C1 segment of cervical spinal cord (tissue), 14 donors: ENCODE data around the gene KCTD11.

ENCODE experiments used
- DNase-seq, 14 donors: peaks; one replicate each; lab custom pipeline; 2025; lab: John Stamatoyannopoulos, UW

The KCTD11 gene

DNA sequence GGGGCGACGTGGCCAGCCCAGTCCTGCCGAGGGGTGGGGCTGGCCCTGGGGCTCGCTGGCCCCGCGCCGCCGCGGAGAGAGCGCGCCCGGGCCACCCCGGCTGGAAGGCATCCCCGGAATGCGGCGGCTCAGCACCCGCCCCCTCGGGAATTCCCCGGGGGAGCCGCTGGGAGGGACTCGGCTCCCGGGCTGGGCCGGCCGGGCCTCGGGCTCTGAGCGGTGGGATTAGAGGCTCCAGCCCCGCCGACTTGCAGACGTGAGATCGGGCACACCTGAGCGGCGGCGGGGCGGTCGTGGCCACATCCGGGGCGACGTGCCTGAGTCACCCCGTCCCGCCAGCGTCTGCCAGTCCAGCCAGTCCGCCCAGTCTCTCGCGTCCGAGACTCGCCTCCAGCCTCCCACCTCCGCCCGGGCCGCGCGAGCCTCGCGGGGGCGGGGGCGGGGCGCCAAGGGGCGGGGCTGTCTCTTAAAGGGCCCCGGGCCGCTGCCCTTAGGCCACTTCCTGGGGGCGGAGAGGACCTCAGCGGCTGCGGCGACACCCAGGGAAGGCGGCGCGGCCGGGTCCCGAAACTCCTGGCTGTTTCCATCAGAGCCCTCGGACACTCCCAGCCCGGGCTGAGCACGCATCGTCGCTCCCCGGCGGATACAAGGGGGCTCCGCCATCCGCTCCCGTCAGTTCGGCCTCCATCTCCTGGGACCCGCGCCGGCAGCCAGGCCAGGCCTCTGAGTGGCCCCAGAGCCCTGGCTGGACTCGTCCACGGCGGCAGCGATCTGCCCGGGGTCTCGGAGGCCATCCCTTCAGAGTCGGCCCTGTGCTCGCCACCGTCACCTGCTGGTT lies at the start of gene KCTD11:
Gene KCTD11 (plus strand): TSS at position 498 of the 838 bp plus-strand sequence.
- peak; percentile 28 to 92 (median 80) for DNase-seq

DNA sequence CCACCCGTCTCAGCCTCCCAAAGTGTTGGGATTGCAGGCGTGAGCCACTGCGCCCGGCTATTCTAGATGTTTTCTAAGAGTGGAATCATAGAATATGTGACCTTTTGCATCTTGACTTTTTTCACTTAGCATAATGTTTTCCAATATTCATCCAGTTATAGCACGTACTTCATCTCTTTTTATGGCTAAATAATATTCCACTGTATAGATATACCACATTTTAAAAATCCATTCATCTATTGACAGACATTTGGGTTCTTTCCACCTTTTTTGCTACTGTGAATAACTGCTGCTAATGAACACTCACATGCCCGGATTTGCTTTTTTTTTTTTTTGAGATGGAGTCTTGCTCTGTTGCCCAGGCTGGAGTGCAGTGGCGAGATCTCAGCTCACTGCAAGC lies 47.8 kb upstream of the KCTD11 start:
- DNase-seq = no peak

- DNase-seq = peak; percentile 94 to 100 (median 99)
Observed at GRCh38 chr17:7306911-7307685, 44.9 kb upstream of the KCTD11 start, which contains the start of gene EIF5A. EIF5A (plus strand) TSS chr17:7307628; CDS start chr17:7309636, 2,008 bp downstream.

DNA sequence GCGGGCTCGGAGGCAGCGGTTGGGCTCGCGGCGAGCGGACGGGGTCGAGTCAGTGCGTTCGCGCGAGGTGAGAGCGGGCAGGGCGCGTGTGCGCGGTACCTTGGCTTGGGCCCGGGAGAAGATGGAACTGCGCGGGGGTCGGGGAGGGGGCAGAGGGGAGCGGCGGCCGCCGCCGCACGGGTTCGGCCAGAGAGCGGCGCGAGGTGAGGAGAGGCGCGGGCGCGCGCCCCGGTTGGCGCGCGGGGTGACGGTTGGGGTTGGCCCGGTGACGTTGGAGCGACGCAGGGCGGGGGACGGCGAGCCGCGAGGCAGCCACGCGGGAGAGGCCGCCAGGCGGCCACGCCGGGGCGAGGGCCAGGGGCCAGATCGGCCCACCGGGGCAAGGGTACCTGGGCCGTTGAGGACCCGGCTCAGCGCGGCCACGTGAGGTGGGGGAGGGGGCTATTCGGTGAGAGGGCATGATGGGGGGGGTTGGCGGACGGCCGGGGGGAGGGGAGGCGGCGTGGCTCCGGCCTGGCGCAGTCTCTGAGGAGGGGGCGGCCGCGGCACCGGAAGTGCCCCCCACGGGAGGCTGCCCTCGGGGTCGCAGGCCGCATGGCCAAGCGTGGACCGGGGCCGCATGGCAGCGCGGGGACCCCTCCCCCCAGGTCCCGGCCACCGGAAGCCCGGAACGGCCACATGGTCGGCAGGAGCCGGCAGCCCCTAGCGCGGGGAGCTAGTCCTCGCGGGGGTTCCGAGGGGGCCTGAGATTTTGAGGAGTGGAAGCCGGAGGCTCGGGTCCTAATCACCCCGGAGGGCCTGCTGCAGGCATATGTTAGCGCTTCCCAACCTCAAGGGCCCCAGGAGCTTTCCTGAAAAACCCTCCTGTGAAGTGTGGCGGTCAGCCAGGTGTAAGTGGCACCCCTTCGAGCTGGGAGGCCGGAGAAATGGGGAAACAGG lies 44.0 kb upstream of the KCTD11 start:
- peak in 3 of 14 donors; percentile 22 to 42 (median 38) for DNase-seq

DNA sequence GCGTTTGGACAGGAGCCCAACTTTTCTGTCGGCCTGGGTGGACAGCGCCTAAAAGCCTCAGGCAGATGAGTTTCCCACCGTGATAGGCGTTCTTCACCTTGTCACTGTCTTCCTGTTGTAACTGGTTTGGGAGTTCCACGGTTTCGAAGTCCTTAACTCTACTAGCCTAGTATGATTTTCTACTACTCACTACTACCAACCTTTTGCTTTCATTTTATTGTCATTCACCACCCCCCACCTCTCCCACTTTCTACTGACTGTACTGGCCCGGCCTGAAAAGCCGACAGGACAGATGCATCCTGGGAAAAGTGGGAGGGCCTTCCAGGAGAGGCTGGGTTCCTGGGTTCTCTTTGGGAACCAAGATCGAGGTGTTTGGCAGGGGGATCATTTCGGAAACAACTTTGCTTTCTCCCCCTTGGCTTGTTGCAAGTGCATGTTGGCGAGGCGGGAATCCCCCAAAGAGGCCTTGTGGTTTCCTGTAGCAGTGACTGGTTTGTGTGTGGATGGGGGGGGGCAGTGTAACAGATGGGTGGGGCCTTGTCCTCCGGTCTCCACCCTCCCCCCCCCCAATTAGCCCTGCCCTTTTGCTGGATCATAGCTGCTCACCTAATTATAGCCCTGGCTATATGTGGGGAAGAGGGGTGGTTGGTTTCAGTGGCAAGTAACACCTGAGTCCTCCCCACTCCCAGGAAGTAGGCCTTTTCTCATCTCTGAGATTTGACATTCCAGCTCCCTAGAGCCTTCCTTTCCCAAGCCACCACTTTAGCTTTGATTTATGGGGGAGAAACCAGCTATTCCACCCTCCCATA lies 43.1 kb upstream of the KCTD11 start:
- DNase-seq = peak in 10 of 14 donors; percentile 15 to 64 (median 46)

- no peak for DNase-seq
Observed at GRCh38 chr17:7309628-7310027, 42.3 kb upstream of the KCTD11 start.

DNA sequence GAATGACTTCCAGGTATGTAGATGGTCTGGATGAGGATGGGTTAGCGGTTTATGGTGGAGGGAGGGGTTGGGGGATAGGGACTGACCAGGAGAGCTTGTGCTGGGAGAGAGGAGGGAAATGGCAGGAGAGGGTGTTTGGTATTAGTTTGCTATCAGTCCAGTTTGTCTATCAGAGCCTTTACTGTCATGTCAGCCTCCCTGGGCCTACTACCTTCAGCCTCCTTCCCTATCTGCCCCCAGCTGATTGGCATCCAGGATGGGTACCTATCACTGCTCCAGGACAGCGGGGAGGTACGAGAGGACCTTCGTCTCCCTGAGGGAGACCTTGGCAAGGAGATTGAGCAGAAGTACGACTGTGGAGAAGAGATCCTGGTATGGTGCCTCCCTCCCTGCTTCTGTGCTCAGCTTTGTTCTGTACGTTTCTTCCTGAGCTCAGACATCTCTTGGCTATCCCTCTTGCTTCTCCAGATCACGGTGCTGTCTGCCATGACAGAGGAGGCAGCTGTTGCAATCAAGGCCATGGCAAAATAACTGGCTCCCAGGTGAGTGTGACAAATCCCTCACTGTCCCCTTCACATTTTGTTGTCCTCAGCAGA lies 40.8 kb upstream of the KCTD11 start:
- DNase-seq = no peak

- no peak for DNase-seq
Observed at GRCh38 chr17:7312432-7313087, 39.4 kb upstream of the KCTD11 start.

DNA sequence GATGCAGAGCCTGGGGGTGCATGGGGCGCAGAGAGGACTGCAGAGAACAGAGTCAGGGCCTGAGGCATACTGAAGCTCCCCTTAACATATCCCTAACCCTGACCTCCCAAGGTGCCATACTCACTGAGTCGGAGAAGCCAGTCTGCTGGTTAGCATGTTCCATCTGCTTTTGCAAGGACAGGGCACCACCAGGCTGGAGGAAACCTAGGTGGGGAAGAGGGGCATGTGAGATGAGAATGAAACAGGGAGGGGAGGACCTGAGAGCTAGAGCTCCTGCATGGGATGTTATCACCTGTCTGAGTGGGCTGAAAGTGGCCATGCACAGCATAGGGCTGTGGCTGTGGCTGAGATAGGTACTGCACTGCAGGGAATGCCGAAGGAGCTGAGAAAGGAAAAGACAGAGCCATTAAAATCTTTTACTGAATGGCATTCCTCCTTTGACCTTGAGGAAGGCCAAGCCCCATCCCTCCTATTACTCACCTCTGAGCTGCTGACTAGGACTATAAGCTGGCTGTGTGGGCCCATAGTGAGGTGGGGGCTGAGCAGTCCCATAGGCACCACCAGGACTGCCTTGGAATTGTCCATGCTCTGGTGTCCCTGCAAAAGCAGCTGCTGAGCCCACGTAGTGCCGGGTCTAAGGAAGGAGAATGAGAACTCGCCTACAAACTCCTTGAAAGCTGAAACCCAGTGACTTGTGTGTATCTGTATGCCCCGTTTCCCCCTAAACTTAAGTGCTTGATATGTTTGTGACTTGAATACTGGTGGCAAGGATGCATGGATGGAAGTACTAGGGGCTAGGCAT lies 38.7 kb upstream of the KCTD11 start:
- no peak for DNase-seq

DNA sequence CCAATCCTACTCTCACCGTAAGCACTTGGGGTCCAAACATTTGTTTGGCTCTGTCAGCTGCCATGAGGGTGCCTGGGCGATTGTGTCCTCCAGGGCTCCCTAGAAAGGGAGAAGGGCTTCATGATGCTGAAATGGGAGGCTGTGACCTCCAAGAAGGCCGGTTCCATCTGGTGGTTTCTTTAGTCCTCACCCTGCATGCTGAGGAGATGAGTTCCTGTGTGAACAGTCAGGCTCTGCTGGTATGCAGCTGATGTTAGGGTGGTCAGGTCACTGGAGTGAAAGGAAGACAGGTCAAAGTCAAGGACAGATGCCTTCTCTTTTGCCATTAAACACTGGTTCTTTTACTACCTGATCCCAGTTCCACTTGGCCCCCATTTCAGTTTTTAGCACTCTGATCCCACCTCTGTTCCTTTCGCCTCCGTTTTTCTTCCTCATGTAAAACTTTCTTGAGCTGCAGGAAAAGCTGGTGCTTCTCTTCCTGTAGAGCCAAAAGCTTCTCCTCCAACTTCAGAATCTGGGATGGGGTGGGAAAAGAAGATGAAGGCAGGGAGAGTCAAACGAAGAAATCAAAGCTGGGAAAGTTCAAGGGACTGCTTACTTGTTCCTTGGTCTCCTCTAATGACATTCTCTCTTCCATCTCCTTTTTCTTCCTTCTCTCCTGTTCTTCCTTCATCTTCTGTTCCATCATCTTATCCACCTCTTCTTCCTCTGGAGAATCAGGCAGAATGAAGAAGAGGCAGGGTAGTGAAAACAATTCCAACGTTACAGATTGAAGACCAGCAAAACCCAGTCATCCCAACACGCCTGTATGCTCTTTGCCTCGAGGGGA lies 37.9 kb upstream of the KCTD11 start:
- DNase-seq = no peak

- peak; percentile 35 to 93 (median 80) for DNase-seq
Observed at GRCh38 chr17:7314719-7315569, 37.0 kb upstream of the KCTD11 start, which contains the start of gene GPS2. GPS2 (minus strand) TSS chr17:7315360; CDS start chr17:7315052, 308 bp downstream.

- DNase-seq = peak in 1 of 14 donors; percentile 19
Observed at GRCh38 chr17:7315570-7316235, 36.3 kb upstream of the KCTD11 start.

DNA sequence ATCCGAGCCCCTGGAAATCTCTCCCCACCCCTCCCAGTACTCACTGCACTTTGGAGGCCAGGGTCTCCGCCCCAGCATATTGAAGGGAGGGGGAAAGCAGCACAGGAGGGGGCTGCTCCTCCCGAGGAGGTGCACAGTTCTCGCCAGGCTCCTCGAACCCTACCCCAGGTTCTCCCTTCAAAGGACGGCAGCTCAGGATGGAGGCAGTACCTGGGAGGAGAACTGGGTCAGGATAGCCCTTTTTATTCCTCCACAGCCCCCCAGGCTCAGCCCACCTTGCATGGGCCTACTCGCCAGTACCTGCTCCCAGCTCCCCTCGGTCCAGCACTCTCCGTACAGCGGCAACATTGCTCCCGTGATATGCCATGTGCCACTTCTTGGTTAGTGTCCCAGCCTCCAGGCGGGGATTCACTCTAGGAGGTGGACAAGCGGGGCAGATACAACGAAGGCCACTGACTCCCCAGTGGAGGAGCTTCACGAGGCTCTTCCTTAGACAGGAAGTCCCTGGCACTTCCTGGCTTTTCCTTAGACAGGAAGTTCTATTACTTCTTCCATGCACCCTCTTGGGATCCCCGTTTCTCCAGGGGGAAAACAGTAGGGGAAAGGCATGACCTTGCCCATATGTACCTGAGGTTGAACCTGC lies 34.7 kb upstream of the KCTD11 start:
- no peak for DNase-seq

DNA sequence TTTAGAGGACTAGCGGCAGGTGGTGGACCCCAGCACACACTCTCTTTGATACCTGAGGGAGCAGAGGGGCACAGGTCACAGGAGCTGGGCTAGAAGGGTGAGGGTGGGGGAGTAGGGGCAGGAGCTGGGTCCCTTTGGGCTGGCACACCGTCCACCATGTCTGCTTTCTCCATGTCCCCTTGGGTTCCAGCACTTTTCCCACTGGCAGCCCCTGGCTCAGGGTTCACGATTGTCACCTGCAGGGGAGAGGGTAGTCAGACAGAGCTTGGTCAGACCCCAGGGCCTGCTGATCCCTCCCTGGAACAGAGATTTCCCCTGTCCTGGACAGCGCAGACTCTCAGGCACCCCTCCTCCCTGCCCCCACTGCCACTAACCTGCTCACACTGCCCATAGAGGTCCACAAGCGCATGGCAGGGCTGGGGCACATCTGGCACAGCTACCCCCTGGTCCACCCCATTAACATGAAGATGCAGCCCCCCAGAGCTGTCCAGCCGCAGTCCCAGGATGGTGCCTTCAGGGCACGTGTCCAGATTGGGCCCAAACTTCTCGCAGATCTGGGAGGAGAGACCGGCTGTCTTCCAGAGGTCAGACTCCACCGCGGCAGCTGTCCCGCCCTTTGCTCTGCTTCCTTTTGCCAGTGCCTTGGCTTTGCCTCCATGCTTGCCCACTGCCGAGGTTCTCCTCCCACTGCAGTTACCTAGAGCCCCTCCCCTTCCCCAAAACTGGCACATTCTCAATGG lies 33.7 kb upstream of the KCTD11 start:
- DNase-seq = no peak

- no peak for DNase-seq
Observed at GRCh38 chr17:7321466-7321865, 30.5 kb upstream of the KCTD11 start.
